Amniotic epithelial cell (primary cell): ENCODE results near the gene NRXN3.

Source experiments
- DNase-seq: peaks from one replicate; pipeline ENCODE4 v3.0.0-alpha.2; 2010; ENCODE audit warnings: low read depth

NRXN3 gene

GRCh38 chr14:79246173-79246572 lies 1076.0 kb downstream of the NRXN3 start:
- no peak for DNase-seq

- DNase-seq = no peak
Measured at GRCh38 chr14:79248126-79248525, 1078.0 kb downstream of the NRXN3 start.

GRCh38 chr14:79248771-79249170 lies 1078.6 kb downstream of the NRXN3 start:
- DNase-seq = no peak

- no peak for DNase-seq
Measured at GRCh38 chr14:79251278-79251677, 1081.1 kb downstream of the NRXN3 start.

- no peak for DNase-seq
Measured at GRCh38 chr14:79253576-79253975, 1083.4 kb downstream of the NRXN3 start.

GRCh38 chr14:79254069-79254775 lies 1084.0 kb downstream of the NRXN3 start:
- peak; percentile 49 for DNase-seq

- DNase-seq = no peak
Measured at GRCh38 chr14:79256380-79256779, 1086.2 kb downstream of the NRXN3 start.

GRCh38 chr14:79260406-79260805 lies 1090.2 kb downstream of the NRXN3 start:
- DNase-seq = no peak

GRCh38 chr14:79265366-79265946 lies 1095.3 kb downstream of the NRXN3 start:
- DNase-seq = peak; percentile 16

GRCh38 chr14:79270361-79270760 lies 1100.2 kb downstream of the NRXN3 start:
- peak; percentile 42 for DNase-seq

- DNase-seq = no peak
Measured at GRCh38 chr14:79271122-79271521, 1100.9 kb downstream of the NRXN3 start.

- no peak for DNase-seq
Measured at GRCh38 chr14:79274641-79275291, 1104.6 kb downstream of the NRXN3 start.

GRCh38 chr14:79275292-79275655 lies 1105.1 kb downstream of the NRXN3 start:
- DNase-seq = no peak

- DNase-seq = no peak
Measured at GRCh38 chr14:79278286-79278797, 1108.2 kb downstream of the NRXN3 start.

GRCh38 chr14:79278798-79279644 lies 1108.8 kb downstream of the NRXN3 start:
- peak; percentile 87 for DNase-seq

- peak; percentile 5 for DNase-seq
Measured at GRCh38 chr14:79279645-79280597, 1109.7 kb downstream of the NRXN3 start.

GRCh38 chr14:79281244-79282152 lies 1111.3 kb downstream of the NRXN3 start:
- no peak for DNase-seq

- DNase-seq = no peak
Measured at GRCh38 chr14:79284621-79285020, 1114.4 kb downstream of the NRXN3 start.

- DNase-seq = no peak
Measured at GRCh38 chr14:79285263-79285662, 1115.1 kb downstream of the NRXN3 start.

GRCh38 chr14:79287976-79288375 lies 1117.8 kb downstream of the NRXN3 start:
- no peak for DNase-seq
